Aorta (tissue), 5 donors: ENCODE data around the gene TBC1D4. TPM values are rescaled to one million over a fixed set of nuclear protein-coding genes. Genes with fewer than 3 reads are reported as not detected.
"Not testable (repeated sequence)": the region's sequence is repeated elsewhere in the genome, so short reads cannot be mapped to it uniquely, and the experiment has no call there.

ENCODE experiments used
- ATAC-seq: fragments of 200-7000 bp; cut with Tn5 transposase; one replicate; pipeline ENCODE4 v1.9.1; 2022; ENCODE audit warnings: moderate library complexity; ENCODE audit not compliant: low FRiP score
- DNase-seq, 2 donors: peaks; one replicate each; pipeline ENCODE4 v3.0.0-alpha.2; 2020
- H3K27ac ChIP-seq, 2 donors: one replicate each; pipeline ENCODE4 v1.5.1; 2013; ENCODE audit warnings: low read length in 2 of 2, mild to moderate bottlenecking in 2 of 2, moderate library complexity in 2 of 2, control low read depth in 1 of 2, inconsistent platforms in 1 of 2, low read depth in 1 of 2
- H3K27me3 ChIP-seq, 2 donors: one replicate each; pipeline ENCODE4 v1.6.1; 2013; ENCODE audit warnings: control low read depth in 1 of 2, low read length in 1 of 2, mild to moderate bottlenecking in 1 of 2, moderate library complexity in 1 of 2; ENCODE audit not compliant: insufficient read depth in 2 of 2, control insufficient read depth in 1 of 2
- H3K36me3 ChIP-seq, 2 donors: one replicate each; pipeline ENCODE4 v1.6.1; 2013; ENCODE audit warnings: control low read depth in 1 of 2, low read length in 1 of 2, mild to moderate bottlenecking in 1 of 2; ENCODE audit not compliant: insufficient read depth in 2 of 2, control insufficient read depth in 1 of 2
- H3K4me1 ChIP-seq, 2 donors: one replicate each; pipeline ENCODE4 v1.6.1; 2013; ENCODE audit warnings: low read length in 2 of 2, control low read depth in 1 of 2, mild to moderate bottlenecking in 1 of 2, moderate library complexity in 1 of 2; ENCODE audit not compliant: insufficient read depth in 2 of 2, control insufficient read depth in 1 of 2
- H3K4me3 ChIP-seq, 2 donors: one replicate each; pipeline ENCODE4 v1.5.1; 2013; ENCODE audit warnings: low read length in 2 of 2, control low read depth in 1 of 2, mild to moderate bottlenecking in 1 of 2
- H3K9me3 ChIP-seq: one replicate; pipeline ENCODE4 v1.6.1; 2013; ENCODE audit warnings: mild to moderate bottlenecking, low read length; ENCODE audit not compliant: control insufficient read depth
- WGBS, 2 donors: extraction: QIAGEN DNeasy Blood & Tissue Kit; methylation state at CpG; one replicate each; pipeline ENCODE4 v1.1.7; 2013; 5-methylcytosine and 5-hydroxymethylcytosine counted together
- intact Hi-C, 2 donors: fragments of 100-400 bp; cut with DNase I; formaldehyde crosslinking; loops; one replicate each; pipeline versions ENCODE4 v1.14.2 to v1.15.0; 2022
- polyA plus RNA-seq, 2 donors: library from polyadenylated mRNA; stranded (reverse); fragments of 200-250 nt; gene quantifications; one replicate each; pipeline ENCODE4 v1.2.3, GENCODE V29; 2013
- total RNA-seq, 2 donors: library from RNA; stranded (reverse); fragmentation: NEBNext Ultra II Directional; extraction: Animal tissue kit (Norgen Biotek cat#: 25700); gene quantifications; one replicate each; pipeline ENCODE4 v1.2.1, GENCODE V29; 2021
- donor health status: healthy with polysubstance abuse.
- donor health status: Bipolar disorder and iron deficiency.
- donor health status: DM: no; HTN: no; CAD: no.
- donor health status: DM: no; HTN: no; CAD: no.
- donor health status: DM: yes; HTN: yes; CAD: no.

Gene TBC1D4
- total and polyA plus RNA-seq, 4 donors, result 1.4 to 16.3 (median 6.2) TPM

- H3K36me3 ChIP-seq, result no peaks in the 10 kb centered on the region
- no peaks in the 10 kb centered on the region for H3K27me3 ChIP-seq
- WGBS, 2 donors, result 73% methylated on average over 2 of the region's 2 CpGs
- no peak for DNase-seq
- no peak overlapping the region for H3K27ac ChIP-seq
- no peaks in the 10 kb centered on the region for H3K9me3 ChIP-seq
- no peak for ATAC-seq
- no peaks in the 10 kb centered on the region for H3K4me1 ChIP-seq
- no peak overlapping the region for H3K4me3 ChIP-seq
- intact Hi-C loops, result no loop called here
Measured at GRCh38 chr13:75318138-75318833, 163.7 kb downstream of the TBC1D4 start.

GRCh38 chr13:75316427-75316826 lies 165.5 kb downstream of the TBC1D4 start:
- no peak for DNase-seq
- Histone ChIP-seq H3K4me1 (no peaks in the 10 kb centered on the region), H3K27ac (no peak overlapping the region), H3K9me3 (no peaks in the 10 kb centered on the region), H3K36me3 (no peaks in the 10 kb centered on the region), H3K4me3 (no peak overlapping the region), H3K27me3 (no peaks in the 10 kb centered on the region)
- intact Hi-C loops, result loop anchor here in 1 of 2 donors (2.0 kb wide), 1 partner anchor 18 kb away; no protein-coding TSS in a partner anchor
- no peak for ATAC-seq
- 50 to 55% methylated on average over 1 of the region's 1 CpG for WGBS, 2 donors

- ATAC-seq (no peak), DNase-seq (no peak)
- WGBS, 2 donors, result 97% methylated on average over 2 of the region's 2 CpGs
- intact Hi-C loops, result no loop called here
- H3K27ac ChIP-seq, result no peak overlapping the region
- no peaks in the 10 kb centered on the region for H3K4me1 ChIP-seq
- H3K9me3 ChIP-seq, result no peaks in the 10 kb centered on the region
- H3K36me3 ChIP-seq, result no peaks in the 10 kb centered on the region
- no peak overlapping the region for H3K4me3 ChIP-seq
- H3K27me3 ChIP-seq, result no peaks in the 10 kb centered on the region
Measured at GRCh38 chr13:75312884-75313520, 169.0 kb downstream of the TBC1D4 start.

GRCh38 chr13:75309981-75310580 lies 171.9 kb downstream of the TBC1D4 start:
- H3K4me3 ChIP-seq, result no peak overlapping the region
- H3K4me1 ChIP-seq, result no peaks in the 10 kb centered on the region
- DNase-seq, result no peak
- ATAC-seq, result no peak
- H3K27ac ChIP-seq, result no peak overlapping the region
- intact Hi-C loops, result no loop called here
- no peaks in the 10 kb centered on the region for H3K27me3 ChIP-seq
- no peaks in the 10 kb centered on the region for H3K36me3 ChIP-seq
- 95 to 96% methylated on average over 8 of the region's 8 CpGs for WGBS, 2 donors
- no peaks in the 10 kb centered on the region for H3K9me3 ChIP-seq

GRCh38 chr13:75308222-75308621 lies 173.7 kb downstream of the TBC1D4 start:
- ATAC-seq (no peak), DNase-seq (no peak)
- no peaks in the 10 kb centered on the region for H3K27me3 ChIP-seq
- H3K4me3 ChIP-seq, result no peak overlapping the region
- intact Hi-C loops, result no loop called here
- no peaks in the 10 kb centered on the region for H3K9me3 ChIP-seq
- no peak overlapping the region for H3K27ac ChIP-seq
- H3K4me1 ChIP-seq, result no peaks in the 10 kb centered on the region
- H3K36me3 ChIP-seq, result no peaks in the 10 kb centered on the region
- 77% methylated on average over 2 of the region's 2 CpGs for WGBS, 2 donors

GRCh38 chr13:75307370-75307949 lies 174.5 kb downstream of the TBC1D4 start:
- no peak for ATAC-seq
- no peaks in the 10 kb centered on the region for H3K4me1 ChIP-seq
- DNase-seq, result no peak
- H3K9me3 ChIP-seq, result no peaks in the 10 kb centered on the region
- H3K27ac ChIP-seq, result no peak overlapping the region
- 29 to 35% methylated on average over 6 of the region's 6 CpGs for WGBS, 2 donors
- intact Hi-C loops, result no loop called here
- H3K4me3 ChIP-seq, result no peak overlapping the region
- no peaks in the 10 kb centered on the region for H3K27me3 ChIP-seq
- H3K36me3 ChIP-seq, result no peaks in the 10 kb centered on the region

GRCh38 chr13:75306967-75307366 lies 175.0 kb downstream of the TBC1D4 start:
- H3K27me3 ChIP-seq, H3K36me3 ChIP-seq, H3K4me1 ChIP-seq, H3K4me3 ChIP-seq, DNase-seq, H3K9me3 ChIP-seq, H3K27ac ChIP-seq, ATAC-seq, intact Hi-C loops: not testable (repeated sequence)
- 99 to 100% methylated on average over 1 of the region's 1 CpG for WGBS, 2 donors

GRCh38 chr13:75305059-75305458 lies 176.9 kb downstream of the TBC1D4 start:
- H3K4me3 ChIP-seq, result no peak overlapping the region
- WGBS, 2 donors, result 18 to 29% methylated on average over 2 of the region's 2 CpGs
- H3K4me1 ChIP-seq, result no peaks in the 10 kb centered on the region
- DNase-seq (no peak), ATAC-seq (no peak)
- no peaks in the 10 kb centered on the region for H3K27me3 ChIP-seq
- no peak overlapping the region for H3K27ac ChIP-seq
- H3K36me3 ChIP-seq, result no peaks in the 10 kb centered on the region
- H3K9me3 ChIP-seq, result no peaks in the 10 kb centered on the region
- intact Hi-C loops, result no loop called here
